HepG2 (cell line): Measurements from ENCODE around the gene ZFAND3. TPM values are rescaled to one million over a fixed set of nuclear protein-coding genes. Genes with fewer than 3 reads are reported as not detected.

Experiments
- ATAC-seq: fragments of 200-7000 bp; cut with Tn5 transposase; 3 replicates; pipeline ENCODE4 v1.9.1; 2020; ENCODE audit warnings: mild to moderate bottlenecking, moderate library complexity
- BruUV-seq: library from RNA; stranded (reverse); fragments of 400-500 nt; replicated peaks from 2 replicates; lab custom pipeline; 2021; lab: Mats Ljungman, UMichigan
- CTCF ChIA-PET: fragments of 300-600 bp; formaldehyde crosslinking; extraction: SDS; loops from one replicate; lab custom pipeline; 2021; ENCODE audit warnings: low total read pairs, inconsistent platforms, low intra/inter-chr PET ratio; lab: Yijun Ruan, JAX
- POLR2A ChIA-PET: fragments of 350-600 bp; sonication (Branson Sonifier 250); formaldehyde crosslinking; loops from one replicate; lab custom pipeline; 2020; ENCODE audit warnings: antibody characterized with exemption, inconsistent platforms; lab: Yijun Ruan, JAX
- DNase-seq: peaks from one replicate; pipeline ENCODE4 v3.0.0-alpha.2; 2015; ENCODE audit warnings: low spot score
- FAIRE-seq: peaks from 3 replicates; lab custom pipeline; 2011; peaks lifted over from hg19 to GRCh38; lab: Jason Lieb, UNC
- H2AFZ ChIP-seq: one replicate; pipeline ENCODE4 v1.6.1; 2011; ENCODE audit warnings: low read length, inconsistent platforms
- H3K27ac ChIP-seq: fragments of 300-600 bp; 3 replicates; pipeline ENCODE4 v1.8.0; 2011; ENCODE audit warnings: mixed run types, mild to moderate bottlenecking, mixed read lengths, low read length, inconsistent platforms; ENCODE audit not compliant: insufficient read depth; ENCODE audit errors: extremely low read length
- H3K27me3 ChIP-seq, 2 experiments: fragments of 200-600 bp in 1 of 2; 2 replicates in 1 of 2; 3 replicates in 1 of 2; pipeline versions ENCODE4 v1.6.0 to v1.8.0; 2011; ENCODE audit warnings: low read length in 2 of 2, mild to moderate bottlenecking in 2 of 2, moderate library complexity in 2 of 2, inconsistent platforms in 1 of 2; ENCODE audit not compliant: insufficient read depth in 2 of 2, control insufficient read depth in 1 of 2
- H3K36me3 ChIP-seq, 2 experiments: fragments of 200-600 bp in 1 of 2; replicated peaks in 1 of 2; 2 replicates in 1 of 2; 3 replicates in 1 of 2; pipeline versions ENCODE4 v1.5.1 to v1.8.0; 2011; ENCODE audit warnings: low read length in 2 of 2, inconsistent platforms in 1 of 2; ENCODE audit not compliant: insufficient read depth in 2 of 2, control insufficient read depth in 1 of 2
- H3K4me1 ChIP-seq: 2 replicates; pipeline ENCODE4 v1.5.1; 2012; ENCODE audit warnings: low read length, inconsistent platforms; ENCODE audit not compliant: insufficient read depth
- H3K4me2 ChIP-seq: 2 replicates; pipeline ENCODE4 v1.6.0; 2011; ENCODE audit warnings: low read depth, low read length, inconsistent platforms
- H3K4me3 ChIP-seq, 3 experiments: fragments of 200-600 bp in 1 of 3; sonication (generic), shearing (Covaris generic) in 1 of 3; replicated peaks in 1 of 3; 2 replicates each; pipeline ENCODE4 v1.5.1; 2011 to 2016; ENCODE audit warnings: low read length in 3 of 3, inconsistent platforms in 2 of 3, low read depth in 2 of 3, mild to moderate bottlenecking in 2 of 3, control low read depth in 1 of 3, mixed read lengths in 1 of 3; ENCODE audit not compliant: insufficient read depth in 1 of 3
- H3K79me2 ChIP-seq: one replicate; pipeline ENCODE4 v1.6.1; 2011; ENCODE audit warnings: low read length, inconsistent platforms; ENCODE audit not compliant: insufficient read depth
- H3K9ac ChIP-seq: 2 replicates; pipeline ENCODE4 v1.6.0; 2011; ENCODE audit warnings: mild to moderate bottlenecking, low read depth, low read length, inconsistent platforms; ENCODE audit not compliant: insufficient read depth
- H3K9me3 ChIP-seq: 2 replicates; pipeline ENCODE4 v1.5.1; 2012; ENCODE audit warnings: mild to moderate bottlenecking, low read length
- H4K20me1 ChIP-seq: 2 replicates; pipeline ENCODE4 v1.6.0; 2011; ENCODE audit warnings: inconsistent platforms, mild to moderate bottlenecking, low read length, moderate library complexity; ENCODE audit not compliant: insufficient read depth
- AGO1 ChIP-seq: fragments of 200-400 bp; formaldehyde crosslinking; IDR thresholded peaks from 2 replicates; pipeline ENCODE4 v1.6.1; 2017; ENCODE audit warnings: mild to moderate bottlenecking, low read depth, low read length, moderate library complexity; ENCODE audit not compliant: poor library complexity, severe bottlenecking
- NFYC ChIP-seq: IDR thresholded peaks from 2 replicates; pipeline ENCODE4 v1.6.1; 2016; ENCODE audit warnings: missing genetic modification reagents, missing compliant biosample characterization
- TOPORS ChIP-seq: sonication (generic); formaldehyde crosslinking; IDR thresholded peaks from 2 replicates; pipeline ENCODE4 v1.8.0; 2023; ENCODE audit warnings: mild to moderate bottlenecking, missing genetic modification reagents
- WGBS: methylation state at CpG from one replicate; pipeline ENCODE4 v1.1.6; 2017; ENCODE audit warnings: low lambda C conversion rate; 5-methylcytosine and 5-hydroxymethylcytosine counted together
- in situ Hi-C: cut with HindIII; loops from 2 replicates; pipeline ENCODE4 v1.10.0; 2017; ENCODE audit warnings: low pct_unique_long_range_greater_than_20kb; ENCODE audit not compliant: extremely low pct_ligation_motif_present
- intact Hi-C: fragments of 100-400 bp; cut with micrococcal nuclease; formaldehyde crosslinking; loops from one replicate; pipeline ENCODE4 v1.10.0; 2022; ENCODE audit not compliant: unreplicated experiment
- polyA plus RNA-seq, 8 experiments: library from polyadenylated mRNA; depleted of rRNA in 3 of 8; stranded (reverse) in 7 of 8; unstranded in 1 of 8; fragments of >200 nt; fragmentation: Illumina TruSeq in 4 of 8; extraction: Trizol in 4 of 8; gene quantifications; 2 replicates each; pipeline versions ENCODE4 v1.2.1 to v1.2.3, GENCODE V29; 2011 to 2016; ENCODE audit warnings: low read depth in 4 of 8, missing spikeins in 1 of 8, mixed read lengths in 1 of 8; ENCODE audit not compliant: insufficient read depth in 1 of 8
- total RNA-seq, 5 experiments: library from RNA; depleted of rRNA; stranded (reverse); fragments of >200 nt; fragmentation: Illumina TruSeq; extraction: Trizol; gene quantifications; 2 replicates each; pipeline ENCODE4 v1.2.3, GENCODE V29; 2016; ENCODE audit warnings: low read depth in 1 of 5
- TF ChIP-seq, protein P1 (sequence below): sonication (generic); formaldehyde crosslinking; IDR thresholded peaks from 2 replicates; pipeline ENCODE4 v1.4.0; 2020; ENCODE audit warnings: missing genetic modification reagents; ENCODE audit errors: not compliant biosample characterization
- TF ChIP-seq, protein P2 (sequence below): sonication (generic); formaldehyde crosslinking; IDR thresholded peaks from 2 replicates; pipeline ENCODE4 v1.4.0; 2020; ENCODE audit warnings: mild to moderate bottlenecking, missing genetic modification reagents

The ZFAND3 gene
- total and polyA plus RNA-seq, 2 of the 13 experiments (the other 11 are each of a cell fraction or from before 2014, with no cell fraction given): 16.4 to 17.1 TPM

DNA sequence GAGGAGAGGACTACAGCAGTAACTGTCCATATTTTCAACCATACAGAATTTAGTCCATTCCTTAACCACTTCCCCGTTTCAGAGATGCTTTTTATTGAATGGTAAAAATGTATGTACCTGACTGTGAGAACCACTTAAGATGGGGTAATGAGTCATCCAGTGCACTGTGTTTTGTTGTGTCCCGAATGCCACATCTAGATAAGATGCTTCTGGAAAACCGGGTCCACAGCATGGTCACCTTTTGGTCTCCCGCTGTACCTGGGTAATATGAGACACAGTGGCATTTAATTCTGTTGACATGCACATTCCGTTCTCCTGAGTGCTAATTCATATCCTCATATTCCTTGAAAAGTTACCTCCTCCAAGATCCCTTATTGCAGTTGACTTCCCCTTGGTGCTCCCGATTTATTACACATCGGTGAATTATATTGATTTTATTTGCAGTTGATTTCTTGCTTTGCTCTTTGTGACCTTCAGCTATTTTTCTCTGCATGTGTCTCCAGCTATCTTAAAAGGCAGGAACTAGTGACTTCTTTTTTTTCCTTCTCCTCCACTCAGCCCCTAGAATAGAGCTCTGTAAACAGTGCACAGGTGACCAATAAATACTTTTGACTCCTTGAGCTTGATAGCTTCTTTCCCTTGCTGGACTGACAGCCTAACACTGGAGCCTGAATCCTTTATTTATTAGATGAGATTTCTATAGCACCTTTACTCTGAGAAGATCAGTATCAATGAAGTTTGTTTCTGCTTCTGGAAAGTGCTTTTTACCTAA lies 314.6 kb downstream of the ZFAND3 start (continued):
- TF ChIP-seq AGO1: no peak
- no peak for TF ChIP-seq TOPORS (CRISPR knock-in tag)
- TF ChIP-seq NFYC (CRISPR knock-in tag): no peak
- TF ChIP-seq, protein P1, sequence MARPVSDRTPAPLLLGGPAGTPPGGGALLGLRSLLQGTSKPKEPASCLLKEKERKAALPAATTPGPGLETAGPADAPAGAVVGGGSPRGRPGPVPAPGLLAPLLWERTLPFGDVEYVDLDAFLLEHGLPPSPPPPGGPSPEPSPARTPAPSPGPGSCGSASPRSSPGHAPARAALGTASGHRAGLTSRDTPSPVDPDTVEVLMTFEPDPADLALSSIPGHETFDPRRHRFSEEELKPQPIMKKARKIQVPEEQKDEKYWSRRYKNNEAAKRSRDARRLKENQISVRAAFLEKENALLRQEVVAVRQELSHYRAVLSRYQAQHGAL: no peak
- TF ChIP-seq, all 625 proteins: peak for 0

DNA sequence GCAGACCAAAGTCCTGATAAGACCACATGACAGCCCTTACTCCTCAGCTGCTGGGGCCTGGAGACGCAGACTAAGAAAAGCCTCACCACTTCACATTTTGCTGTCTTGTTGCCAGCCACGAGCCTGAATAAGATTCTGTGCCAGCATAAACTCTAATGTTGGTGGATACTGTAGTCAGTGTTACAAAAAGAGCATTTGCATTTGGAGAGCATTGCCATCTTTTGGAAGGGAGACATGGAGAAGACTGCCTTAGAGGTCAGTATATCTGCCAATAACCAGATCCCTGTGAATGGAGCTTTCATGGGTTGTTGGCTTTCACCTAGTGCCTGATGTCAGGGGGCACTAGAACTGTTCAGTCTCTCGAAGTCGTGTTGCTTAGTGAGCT lies 315.2 kb downstream of the ZFAND3 start:
- no peaks in the 10 kb centered on the region for H3K27me3 ChIP-seq
- POLR2A ChIA-PET: no interaction called here
- ATAC-seq: no peak
- CTCF ChIA-PET: no interaction called here
- H3K4me1 ChIP-seq: peaks cover 1% of the 10 kb centered on the region; the same call in 1 of the 2 replicates
- no peaks in the 10 kb centered on the region for H4K20me1 ChIP-seq
- no peak overlapping the region for H3K4me3 ChIP-seq
- intact Hi-C loops (no loop called here), in situ Hi-C loops (no loop called here)
- no peaks in the 10 kb centered on the region for H3K9me3 ChIP-seq
- H3K27ac ChIP-seq: no peak overlapping the region
- H3K36me3 ChIP-seq: peaks cover 5 to 13% of the 10 kb centered on the region in 2 experiments; a peak in 4 of 5 replicates
- H2AFZ ChIP-seq: no peak overlapping the region
- no peak for DNase-seq
- no TSS peak for BruUV-seq
- 90% methylated on average over 4 of the region's 4 CpGs for WGBS
- no peaks in the 10 kb centered on the region for H3K79me2 ChIP-seq
- TF ChIP-seq, protein P2, sequence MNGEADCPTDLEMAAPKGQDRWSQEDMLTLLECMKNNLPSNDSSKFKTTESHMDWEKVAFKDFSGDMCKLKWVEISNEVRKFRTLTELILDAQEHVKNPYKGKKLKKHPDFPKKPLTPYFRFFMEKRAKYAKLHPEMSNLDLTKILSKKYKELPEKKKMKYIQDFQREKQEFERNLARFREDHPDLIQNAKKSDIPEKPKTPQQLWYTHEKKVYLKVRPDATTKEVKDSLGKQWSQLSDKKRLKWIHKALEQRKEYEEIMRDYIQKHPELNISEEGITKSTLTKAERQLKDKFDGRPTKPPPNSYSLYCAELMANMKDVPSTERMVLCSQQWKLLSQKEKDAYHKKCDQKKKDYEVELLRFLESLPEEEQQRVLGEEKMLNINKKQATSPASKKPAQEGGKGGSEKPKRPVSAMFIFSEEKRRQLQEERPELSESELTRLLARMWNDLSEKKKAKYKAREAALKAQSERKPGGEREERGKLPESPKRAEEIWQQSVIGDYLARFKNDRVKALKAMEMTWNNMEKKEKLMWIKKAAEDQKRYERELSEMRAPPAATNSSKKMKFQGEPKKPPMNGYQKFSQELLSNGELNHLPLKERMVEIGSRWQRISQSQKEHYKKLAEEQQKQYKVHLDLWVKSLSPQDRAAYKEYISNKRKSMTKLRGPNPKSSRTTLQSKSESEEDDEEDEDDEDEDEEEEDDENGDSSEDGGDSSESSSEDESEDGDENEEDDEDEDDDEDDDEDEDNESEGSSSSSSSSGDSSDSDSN (CRISPR knock-in tag): no peak
- no peak overlapping the region for H3K9ac ChIP-seq
- no peak overlapping the region for H3K4me2 ChIP-seq
- FAIRE-seq: no peak
